Heart left ventricle (tissue), 16 donors: ENCODE results near the gene BTAF1. TPM values are rescaled to one million over a fixed set of nuclear protein-coding genes. Genes with fewer than 3 reads are reported as not detected.

Source experiments
- ATAC-seq, 4 donors: fragments of 200-7000 bp; cut with Tn5 transposase; one replicate each; pipeline ENCODE4 v1.9.1; 2020 to 2022; ENCODE audit warnings: moderate library complexity in 4 of 4, mild to moderate bottlenecking in 3 of 4, moderate number of reproducible peaks in 1 of 4
- DNase-seq, 5 donors: peaks; one replicate each; pipeline ENCODE4 v3.0.0-alpha.2; 2020
- H3K27ac ChIP-seq, 12 donors: fragments of 200-600 bp; sonication (generic) in 4 of 12; one replicate each; pipeline versions ENCODE4 v1.5.0 to v1.8.0; 2016 to 2022; ENCODE audit warnings: mild to moderate bottlenecking in 2 of 12
- H3K27me3 ChIP-seq, 9 donors: fragments of 200-600 bp; sonication (generic) in 2 of 9; one replicate each; pipeline versions ENCODE4 v1.5.1 to v1.8.0; 2016 to 2022; ENCODE audit warnings: mild to moderate bottlenecking in 3 of 9
- H3K36me3 ChIP-seq, 9 donors: fragments of 200-600 bp; sonication (generic) in 2 of 9; one replicate each; pipeline versions ENCODE4 v1.5.0 to v1.8.0; 2018 to 2022; ENCODE audit warnings: mild to moderate bottlenecking in 2 of 9
- H3K4me1 ChIP-seq, 12 donors: fragments of 200-600 bp; sonication (generic) in 4 of 12; one replicate each; pipeline versions ENCODE4 v1.5.0 to v1.8.0; 2016 to 2022; ENCODE audit warnings: mild to moderate bottlenecking in 3 of 12
- H3K4me3 ChIP-seq, 12 donors: fragments of 200-600 bp; sonication (generic) in 4 of 12; one replicate each; pipeline versions ENCODE4 v1.5.0 to v1.8.0; 2017 to 2022; ENCODE audit warnings: mild to moderate bottlenecking in 9 of 12, moderate library complexity in 4 of 12
- H3K9me3 ChIP-seq, 12 donors: fragments of 200-600 bp; sonication (generic) in 4 of 12; one replicate each; pipeline versions ENCODE4 v1.5.0 to v1.8.0; 2016 to 2022; ENCODE audit warnings: mild to moderate bottlenecking in 1 of 12
- CTCF ChIP-seq, 12 donors: fragments of 200-600 bp; sonication (generic) in 4 of 12; IDR thresholded peaks; one replicate each; pipeline versions ENCODE4 v1.5.0 to v1.8.0; 2018 to 2022; ENCODE audit warnings: antibody characterized with exemption in 12 of 12, mild to moderate bottlenecking in 5 of 12
- POLR2A ChIP-seq, 2 donors: fragments of 450-650 bp; IDR thresholded peaks; one replicate each; pipeline ENCODE4 v1.6.1; 2017; ENCODE audit warnings: antibody characterized with exemption in 2 of 2, mild to moderate bottlenecking in 2 of 2, moderate library complexity in 2 of 2
- WGBS, 4 donors: extraction: QIAGEN DNeasy Blood & Tissue Kit in 2 of 4; methylation state at CpG; one replicate each; pipeline versions ENCODE4 v1.1.5 to v1.1.7; 2013 to 2018; 5-methylcytosine and 5-hydroxymethylcytosine counted together
- intact Hi-C, 10 donors: fragments of 100-400 bp; cut with DNase I; formaldehyde crosslinking; loops; one replicate each; pipeline versions ENCODE4 v1.11.1 to v1.14.2; 2022
- polyA plus RNA-seq, 2 donors: library from polyadenylated mRNA; stranded (reverse); fragments of 200-250 nt; gene quantifications; one replicate each; pipeline ENCODE4 v1.2.3, GENCODE V29; 2013
- total RNA-seq, 9 donors: library from RNA; depleted of rRNA in 2 of 9; stranded (reverse); fragments of >200 nt in 2 of 9; fragmentation: NEBNext Ultra II Directional in 3 of 9; extraction: Animal tissue kit (Norgen Biotek cat#: 25700) in 3 of 9; gene quantifications; one replicate each; pipeline versions ENCODE4 v1.1.0 to v1.2.4, GENCODE V29; 2016 to 2023
- donor health status: ischemic (EF 13 %, LVEDD 7.1; RV severe dilation, severe dysfunction).
- donor health status: healthy with polysubstance abuse.
- donor health status: DM: no; HTN: yes; CAD: no.
- donor health status: DM: no; HTN: no; CAD: no.
- donor health status: ischemic (EF 25% LVEDD 6.9; RV normal size, moderate dysfunction).
- donor health status: ischemic (EF 25% LVEDD 5.7; RV mildly dilated, moderate dysfunction).
- donor health status: healthy.
- donor health status: DM: yes; HTN: yes; CAD: no.
- donor health status: ischemic (EF 35%, LVEDD 5.7; RV mildly dilated, moderate dysfunction).
- donor health status: nonischemic (EF 11% LVEDD 7.7; RV severe dilation, severe dysfunction).
- donor health status: DM: yes; HTN: yes; CAD: no.
- donor health status: PGD.
- donor health status: ischemic (EF 29% LVEDD 5.4; RV normal size, mild dysfunction).
- donor health status: nonischemic (EF 23%, LVEDD 6.1; RV moderate dilation, normal function).

The BTAF1 gene
- total and polyA plus RNA-seq, 11 donors: 5.5 to 22.3 (median 11.8) TPM

GRCh38 chr10:92075829-92076228 is 152.3 kb downstream of the BTAF1 start:
- Histone ChIP-seq H3K9me3 (no peaks in the 10 kb centered on the region), H3K27ac (no peak overlapping the region), H3K27me3 (no peaks in the 10 kb centered on the region), H3K36me3 (peaks cover 0 to 61% (median 31%) of the 10 kb centered on the region in 9 donors), H3K4me3 (no peak overlapping the region), H3K4me1 (peaks cover 0 to 9% (median 0%) of the 10 kb centered on the region in 12 donors)
- intact Hi-C loops: no loop called here
- no peak for TF ChIP-seq POLR2A (IDR thresholded peaks at IDR 0.05)
- DNase-seq (no peak), ATAC-seq (no peak)

GRCh38 chr10:92076722-92077121 is 153.2 kb downstream of the BTAF1 start:
- TF ChIP-seq CTCF (IDR thresholded peaks at IDR 0.05) (no peak), POLR2A (IDR thresholded peaks at IDR 0.05) (no peak)
- peaks cover 0 to 9% (median 0%) of the 10 kb centered on the region in 12 donors for H3K4me1 ChIP-seq
- no peak overlapping the region for H3K4me3 ChIP-seq
- no peak overlapping the region for H3K27ac ChIP-seq
- no peak for ATAC-seq
- no peak for DNase-seq
- intact Hi-C loops: no loop called here
- H3K9me3 ChIP-seq: no peaks in the 10 kb centered on the region
- H3K36me3 ChIP-seq: peaks cover 0 to 68% (median 36%) of the 10 kb centered on the region in 9 donors
- no peaks in the 10 kb centered on the region for H3K27me3 ChIP-seq

- Histone ChIP-seq H3K27ac (no peak overlapping the region), H3K4me1 (peaks cover 0 to 24% (median 11%) of the 10 kb centered on the region in 12 donors), H3K36me3 (peaks cover 0 to 67% (median 36%) of the 10 kb centered on the region in 9 donors), H3K27me3 (no peaks in the 10 kb centered on the region), H3K4me3 (no peak overlapping the region), H3K9me3 (no peaks in the 10 kb centered on the region)
- DNase-seq: no peak
- 93 to 98% (median 96%) methylated on average over 6 of the region's 6 CpGs for WGBS, 4 donors
- no peak for TF ChIP-seq CTCF (IDR thresholded peaks at IDR 0.05)
- ATAC-seq: no peak
- intact Hi-C loops: no loop called here
These were observed 155.4 kb downstream of the BTAF1 start for GRCh38 chr10:92079003-92079402.

Other genes starting within 250 kb of the BTAF1 start
- 10 to 100 TPM; 10.3 to 24.7 (median 15.4) TPM for gene TNKS2, start 125.3 kb upstream of the BTAF1 start, total RNA-seq
- gene TNKS2, start 125.3 kb upstream of the BTAF1 start, polyA plus RNA-seq: 1 to 10 TPM; 4.0 to 9.2 TPM
- under 1 TPM in 8 of 9 donors, not detected in 1; 0.16 to 0.81 (median 0.50) TPM for gene FGFBP3, start 14.3 kb upstream of the BTAF1 start, total RNA-seq
- gene FGFBP3, start 14.3 kb upstream of the BTAF1 start, polyA plus RNA-seq: under 1 TPM; 0.18 to 0.46 TPM